HepG2 (cell line): ENCODE measurements around the gene C11orf65. TPM values are rescaled to one million over a fixed set of nuclear protein-coding genes. Genes with fewer than 3 reads are reported as not detected.

Experiments
- ATAC-seq: fragments of 200-7000 bp; cut with Tn5 transposase; 3 replicates; pipeline ENCODE4 v1.9.1; 2020; ENCODE audit warnings: mild to moderate bottlenecking, moderate library complexity
- BruUV-seq: library from RNA; stranded (reverse); fragments of 400-500 nt; replicated peaks from 2 replicates; lab custom pipeline; 2021; lab: Mats Ljungman, UMichigan
- CTCF ChIA-PET: fragments of 300-600 bp; formaldehyde crosslinking; extraction: SDS; loops from one replicate; lab custom pipeline; 2021; ENCODE audit warnings: low total read pairs, inconsistent platforms, low intra/inter-chr PET ratio; lab: Yijun Ruan, JAX
- POLR2A ChIA-PET: fragments of 350-600 bp; sonication (Branson Sonifier 250); formaldehyde crosslinking; loops from one replicate; lab custom pipeline; 2020; ENCODE audit warnings: antibody characterized with exemption, inconsistent platforms; lab: Yijun Ruan, JAX
- DNase-seq: peaks from one replicate; pipeline ENCODE4 v3.0.0-alpha.2; 2015; ENCODE audit warnings: low spot score
- FAIRE-seq: peaks from 3 replicates; lab custom pipeline; 2011; peaks lifted over from hg19 to GRCh38; lab: Jason Lieb, UNC
- H2AFZ ChIP-seq: one replicate; pipeline ENCODE4 v1.6.1; 2011; ENCODE audit warnings: low read length, inconsistent platforms
- H3K27ac ChIP-seq: fragments of 300-600 bp; 3 replicates; pipeline ENCODE4 v1.8.0; 2011; ENCODE audit warnings: mixed run types, mild to moderate bottlenecking, mixed read lengths, low read length, inconsistent platforms; ENCODE audit not compliant: insufficient read depth; ENCODE audit errors: extremely low read length
- H3K27me3 ChIP-seq, 2 experiments: fragments of 200-600 bp in 1 of 2; 2 replicates in 1 of 2; 3 replicates in 1 of 2; pipeline versions ENCODE4 v1.6.0 to v1.8.0; 2011; ENCODE audit warnings: low read length in 2 of 2, mild to moderate bottlenecking in 2 of 2, moderate library complexity in 2 of 2, inconsistent platforms in 1 of 2; ENCODE audit not compliant: insufficient read depth in 2 of 2, control insufficient read depth in 1 of 2
- H3K36me3 ChIP-seq, 2 experiments: fragments of 200-600 bp in 1 of 2; replicated peaks in 1 of 2; 2 replicates in 1 of 2; 3 replicates in 1 of 2; pipeline versions ENCODE4 v1.5.1 to v1.8.0; 2011; ENCODE audit warnings: low read length in 2 of 2, inconsistent platforms in 1 of 2; ENCODE audit not compliant: insufficient read depth in 2 of 2, control insufficient read depth in 1 of 2
- H3K4me1 ChIP-seq: 2 replicates; pipeline ENCODE4 v1.5.1; 2012; ENCODE audit warnings: low read length, inconsistent platforms; ENCODE audit not compliant: insufficient read depth
- H3K4me2 ChIP-seq: 2 replicates; pipeline ENCODE4 v1.6.0; 2011; ENCODE audit warnings: low read depth, low read length, inconsistent platforms
- H3K4me3 ChIP-seq, 3 experiments: fragments of 200-600 bp in 1 of 3; sonication (generic), shearing (Covaris generic) in 1 of 3; replicated peaks in 1 of 3; 2 replicates each; pipeline ENCODE4 v1.5.1; 2011 to 2016; ENCODE audit warnings: low read length in 3 of 3, inconsistent platforms in 2 of 3, low read depth in 2 of 3, mild to moderate bottlenecking in 2 of 3, control low read depth in 1 of 3, mixed read lengths in 1 of 3; ENCODE audit not compliant: insufficient read depth in 1 of 3
- H3K79me2 ChIP-seq: one replicate; pipeline ENCODE4 v1.6.1; 2011; ENCODE audit warnings: low read length, inconsistent platforms; ENCODE audit not compliant: insufficient read depth
- H3K9ac ChIP-seq: 2 replicates; pipeline ENCODE4 v1.6.0; 2011; ENCODE audit warnings: mild to moderate bottlenecking, low read depth, low read length, inconsistent platforms; ENCODE audit not compliant: insufficient read depth
- H3K9me3 ChIP-seq: 2 replicates; pipeline ENCODE4 v1.5.1; 2012; ENCODE audit warnings: mild to moderate bottlenecking, low read length
- H4K20me1 ChIP-seq: 2 replicates; pipeline ENCODE4 v1.6.0; 2011; ENCODE audit warnings: inconsistent platforms, mild to moderate bottlenecking, low read length, moderate library complexity; ENCODE audit not compliant: insufficient read depth
- CEBPB ChIP-seq: IDR thresholded peaks from 2 replicates; pipeline ENCODE4 v1.6.1; 2011; ENCODE audit warnings: low read depth, low read length, improper control_type of control experiment, borderline replicate concordance
- CEBPG ChIP-seq: IDR thresholded peaks from 2 replicates; pipeline ENCODE4 v1.6.1; 2016
- FOSL1 ChIP-seq: sonication (generic); formaldehyde crosslinking; IDR thresholded peaks from 2 replicates; pipeline ENCODE4 v1.9.0; 2021; ENCODE audit warnings: missing genetic modification reagents, borderline replicate concordance
- FOSL2 ChIP-seq: sonication (generic); formaldehyde crosslinking; IDR thresholded peaks from 2 replicates; pipeline ENCODE4 v1.4.0; 2020; ENCODE audit warnings: missing genetic modification reagents
- FOXA1 ChIP-seq, 2 experiments: fragments of 450-650 bp in 1 of 2; sonication (generic) in 1 of 2; formaldehyde crosslinking in 1 of 2; IDR thresholded peaks; 2 replicates each; pipeline versions ENCODE4 v1.4.0 to v1.6.1; 2016 to 2020; ENCODE audit warnings: missing genetic modification reagents in 1 of 2
- JUNB ChIP-seq: sonication (generic); formaldehyde crosslinking; IDR thresholded peaks from 2 replicates; pipeline ENCODE4 v1.8.0; 2022; ENCODE audit warnings: missing genetic modification reagents, mild to moderate bottlenecking, borderline replicate concordance
- NRL ChIP-seq: sonication (generic); formaldehyde crosslinking; IDR thresholded peaks from 2 replicates; pipeline ENCODE4 v1.5.0; 2020; ENCODE audit warnings: missing genetic modification reagents, mild to moderate bottlenecking, moderate library complexity, borderline replicate concordance
- RFXANK ChIP-seq: IDR thresholded peaks from 2 replicates; pipeline ENCODE4 v1.6.1; 2016
- ZNF460 ChIP-seq: sonication (generic); formaldehyde crosslinking; IDR thresholded peaks from 2 replicates; pipeline ENCODE4 v1.5.1; 2020; ENCODE audit warnings: missing genetic modification reagents, mild to moderate bottlenecking, borderline replicate concordance
- ZNF775 ChIP-seq: sonication (generic); formaldehyde crosslinking; IDR thresholded peaks from 2 replicates; pipeline ENCODE4 v1.4.0; 2020; ENCODE audit warnings: missing genetic modification reagents, mild to moderate bottlenecking, moderate library complexity, borderline replicate concordance
- WGBS: methylation state at CpG from one replicate; pipeline ENCODE4 v1.1.6; 2017; ENCODE audit warnings: low lambda C conversion rate; 5-methylcytosine and 5-hydroxymethylcytosine counted together
- in situ Hi-C: cut with HindIII; loops from 2 replicates; pipeline ENCODE4 v1.10.0; 2017; ENCODE audit warnings: low pct_unique_long_range_greater_than_20kb; ENCODE audit not compliant: extremely low pct_ligation_motif_present
- intact Hi-C: fragments of 100-400 bp; cut with micrococcal nuclease; formaldehyde crosslinking; loops from one replicate; pipeline ENCODE4 v1.10.0; 2022; ENCODE audit not compliant: unreplicated experiment
- polyA plus RNA-seq, 8 experiments: library from polyadenylated mRNA; depleted of rRNA in 3 of 8; stranded (reverse) in 7 of 8; unstranded in 1 of 8; fragments of >200 nt; fragmentation: Illumina TruSeq in 4 of 8; extraction: Trizol in 4 of 8; gene quantifications; 2 replicates each; pipeline versions ENCODE4 v1.2.1 to v1.2.3, GENCODE V29; 2011 to 2016; ENCODE audit warnings: low read depth in 4 of 8, missing spikeins in 1 of 8, mixed read lengths in 1 of 8; ENCODE audit not compliant: insufficient read depth in 1 of 8
- total RNA-seq, 5 experiments: library from RNA; depleted of rRNA; stranded (reverse); fragments of >200 nt; fragmentation: Illumina TruSeq; extraction: Trizol; gene quantifications; 2 replicates each; pipeline ENCODE4 v1.2.3, GENCODE V29; 2016; ENCODE audit warnings: low read depth in 1 of 5
- TF ChIP-seq, protein P1 (sequence below), 2 experiments: sonication (generic) in 1 of 2; formaldehyde crosslinking in 1 of 2; IDR thresholded peaks; 2 replicates each; pipeline versions ENCODE4 v1.5.1 to v1.6.1; 2011 to 2020; ENCODE audit warnings: borderline replicate concordance in 1 of 2, low read depth in 1 of 2, low read length in 1 of 2, mild to moderate bottlenecking in 1 of 2, missing genetic modification reagents in 1 of 2, moderate library complexity in 1 of 2
- TF ChIP-seq, protein P2 (sequence below): sonication (generic); formaldehyde crosslinking; IDR thresholded peaks from 2 replicates; pipeline ENCODE4 v1.4.0; 2020; ENCODE audit warnings: missing genetic modification reagents
- TF ChIP-seq, protein P3 (sequence below): IDR thresholded peaks from 2 replicates; pipeline ENCODE4 v1.6.1; 2016

The C11orf65 gene
- total and polyA plus RNA-seq, 2 of the 13 experiments (the other 11 are each of a cell fraction or from before 2014, with no cell fraction given), result 0.38 to 0.42 TPM

DNA sequence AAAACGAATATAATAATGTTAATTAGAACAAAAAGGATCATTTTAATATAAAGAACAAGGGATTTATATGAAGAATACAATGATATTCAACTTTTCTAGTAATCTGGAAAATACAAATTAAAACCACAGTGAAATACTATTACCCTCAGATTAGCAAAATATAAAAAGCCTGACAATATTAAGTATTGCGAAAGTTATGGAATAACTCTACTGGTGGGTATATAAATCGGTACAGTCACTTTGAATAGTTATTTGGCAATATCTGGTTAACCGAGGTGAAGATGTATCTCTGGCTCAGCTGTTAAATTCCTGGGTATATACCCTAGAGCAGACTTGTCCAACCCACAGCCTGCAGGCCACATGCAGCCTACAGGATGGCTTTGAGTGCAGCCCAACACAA, 125.7 kb downstream of the C11orf65 start:
- H3K36me3 ChIP-seq, result peaks cover 2 to 11% of the 10 kb centered on the region in 2 experiments; a peak in 2 of 5 replicates
- H3K4me2 ChIP-seq, result no peak overlapping the region
- peak; percentile 45 for TF ChIP-seq CEBPB
- TF ChIP-seq FOXA1 (IDR thresholded peaks at IDR 0.05), result no peak
- no peak for TF ChIP-seq FOXA1 (CRISPR knock-in tag; IDR thresholded peaks at IDR 0.05)
- DNase-seq, result no peak
- no peak overlapping the region for H2AFZ ChIP-seq
- ATAC-seq, result no peak
- CTCF ChIA-PET, result no interaction called here
- H3K79me2 ChIP-seq, result no peaks in the 10 kb centered on the region
- H3K4me1 ChIP-seq, result no peaks in the 10 kb centered on the region
- FAIRE-seq, result no peak
- WGBS, result 93% methylated on average over 4 of the region's 4 CpGs
- no TSS peak for BruUV-seq
- H3K27ac ChIP-seq, result no peak overlapping the region
- POLR2A ChIA-PET, result no interaction called here
- no peak overlapping the region for H3K9ac ChIP-seq
- no peaks in the 10 kb centered on the region for H3K9me3 ChIP-seq
- intact Hi-C loops, result no loop called here
- H4K20me1 ChIP-seq, result no peaks in the 10 kb centered on the region
- H3K27me3 ChIP-seq, result no peaks in the 10 kb centered on the region
- H3K4me3 ChIP-seq, result no peak overlapping the region
- in situ Hi-C loops, result no loop called here

DNA sequence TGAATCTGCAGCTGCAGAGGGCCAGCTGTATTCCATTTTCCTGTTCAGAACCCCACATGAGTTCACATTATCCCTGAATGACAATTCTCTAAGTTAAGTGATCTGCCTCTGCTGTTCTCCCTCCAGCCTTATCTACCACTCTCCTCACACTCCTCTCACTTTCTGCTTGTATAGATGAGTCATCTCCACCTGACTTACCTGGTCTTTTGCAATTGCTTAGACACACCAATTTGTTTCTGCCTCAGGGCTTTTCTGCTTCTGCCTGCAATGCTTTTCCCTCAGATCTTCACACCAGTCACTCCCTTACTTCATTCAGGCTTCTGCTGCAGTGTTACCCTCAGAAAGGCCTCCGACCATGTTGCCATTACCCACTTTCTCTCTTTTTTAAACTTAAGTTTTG, 126.4 kb downstream of the C11orf65 start:
- Histone ChIP-seq H3K36me3 (peaks cover 3 to 12% of the 10 kb centered on the region in 2 experiments; a peak in 1 of 5 replicates), H3K27me3 (no peaks in the 10 kb centered on the region), H3K4me3 (no peak overlapping the region), H3K9ac (no peak overlapping the region), H3K4me1 (no peaks in the 10 kb centered on the region), H3K27ac (no peak overlapping the region), H3K9me3 (no peaks in the 10 kb centered on the region), H3K79me2 (no peaks in the 10 kb centered on the region), H3K4me2 (no peak overlapping the region), H4K20me1 (no peaks in the 10 kb centered on the region), H2AFZ (no peak overlapping the region)
- intact Hi-C loops (no loop called here), in situ Hi-C loops (no loop called here)
- DNase-seq (peak; percentile 62), FAIRE-seq (no peak), ATAC-seq (peak; percentile 87)
- 97% methylated on average over 1 of the region's 1 CpG for WGBS
- no peak for TF ChIP-seq ZNF775
- TF ChIP-seq, protein P1, sequence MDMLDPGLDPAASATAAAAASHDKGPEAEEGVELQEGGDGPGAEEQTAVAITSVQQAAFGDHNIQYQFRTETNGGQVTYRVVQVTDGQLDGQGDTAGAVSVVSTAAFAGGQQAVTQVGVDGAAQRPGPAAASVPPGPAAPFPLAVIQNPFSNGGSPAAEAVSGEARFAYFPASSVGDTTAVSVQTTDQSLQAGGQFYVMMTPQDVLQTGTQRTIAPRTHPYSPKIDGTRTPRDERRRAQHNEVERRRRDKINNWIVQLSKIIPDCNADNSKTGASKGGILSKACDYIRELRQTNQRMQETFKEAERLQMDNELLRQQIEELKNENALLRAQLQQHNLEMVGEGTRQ (IDR thresholded peaks at IDR 0.05; ENCODE audit: low read depth, low read length), result 0 out of 2 replicates have a peak, but pooled peaks have one; percentile 28
- TF ChIP-seq, protein P1 (CRISPR knock-in tag; IDR thresholded peaks at IDR 0.05; ENCODE audit: borderline replicate concordance), result no peak
- TF ChIP-seq, protein P2, sequence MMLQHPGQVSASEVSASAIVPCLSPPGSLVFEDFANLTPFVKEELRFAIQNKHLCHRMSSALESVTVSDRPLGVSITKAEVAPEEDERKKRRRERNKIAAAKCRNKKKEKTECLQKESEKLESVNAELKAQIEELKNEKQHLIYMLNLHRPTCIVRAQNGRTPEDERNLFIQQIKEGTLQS (CRISPR knock-in tag), result peak; percentile 85
- TF ChIP-seq RFXANK (CRISPR knock-in tag), result no peak
- TF ChIP-seq NRL, result no peak
- TF ChIP-seq JUNB (CRISPR knock-in tag), result peak; percentile 73; the same call in 1 of the 2 replicates
- TF ChIP-seq CEBPB, result peak; percentile 64
- TF ChIP-seq, protein P3, sequence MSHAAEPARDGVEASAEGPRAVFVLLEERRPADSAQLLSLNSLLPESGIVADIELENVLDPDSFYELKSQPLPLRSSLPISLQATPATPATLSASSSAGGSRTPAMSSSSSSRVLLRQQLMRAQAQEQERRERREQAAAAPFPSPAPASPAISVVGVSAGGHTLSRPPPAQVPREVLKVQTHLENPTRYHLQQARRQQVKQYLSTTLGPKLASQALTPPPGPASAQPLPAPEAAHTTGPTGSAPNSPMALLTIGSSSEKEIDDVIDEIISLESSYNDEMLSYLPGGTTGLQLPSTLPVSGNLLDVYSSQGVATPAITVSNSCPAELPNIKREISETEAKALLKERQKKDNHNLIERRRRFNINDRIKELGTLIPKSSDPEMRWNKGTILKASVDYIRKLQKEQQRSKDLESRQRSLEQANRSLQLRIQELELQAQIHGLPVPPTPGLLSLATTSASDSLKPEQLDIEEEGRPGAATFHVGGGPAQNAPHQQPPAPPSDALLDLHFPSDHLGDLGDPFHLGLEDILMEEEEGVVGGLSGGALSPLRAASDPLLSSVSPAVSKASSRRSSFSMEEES (CRISPR knock-in tag), result peak; percentile 84
- no peak for TF ChIP-seq ZNF460 (CRISPR knock-in tag)
- peak; percentile 95 for TF ChIP-seq FOSL2 (CRISPR knock-in tag)
- TF ChIP-seq FOSL1 (CRISPR knock-in tag), result peak; percentile 80
- TF ChIP-seq CEBPG (CRISPR knock-in tag), result 0 out of 2 replicates have a peak, but pooled peaks have one; percentile 58
- BruUV-seq, result no TSS peak
- ChIA-PET POLR2A (no interaction called here), CTCF (no interaction called here)
